HepG2 (cell line): ENCODE data around the gene ARMH4. TPM values are rescaled to one million over a fixed set of nuclear protein-coding genes. Genes with fewer than 3 reads are reported as not detected.

Experiments
- CBX1 ChIP-seq: IDR thresholded peaks from one replicate; pipeline ENCODE4 v1.6.1; 2016; ENCODE audit warnings: antibody characterized with exemption, low read depth
- EZH2 ChIP-seq: conservative IDR thresholded peaks from 2 replicates; pipeline ENCODE4 v1.6.1; 2012; ENCODE audit warnings: mild to moderate bottlenecking, low read depth, low read length, moderate library complexity
- FOXM1 ChIP-seq: sonication (generic); formaldehyde crosslinking; IDR thresholded peaks from 2 replicates; pipeline ENCODE4 v1.5.0; 2020; ENCODE audit warnings: missing genetic modification reagents
- FOXP4 ChIP-seq: sonication (generic); formaldehyde crosslinking; IDR thresholded peaks from 2 replicates; pipeline ENCODE4 v1.4.0; 2020; ENCODE audit warnings: missing genetic modification reagents
- GLI4 ChIP-seq: sonication (generic); formaldehyde crosslinking; IDR thresholded peaks from 2 replicates; pipeline ENCODE4 v1.5.1; 2020; ENCODE audit warnings: missing genetic modification reagents, mild to moderate bottlenecking, moderate library complexity, borderline replicate concordance
- LRRFIP1 ChIP-seq: sonication (generic); formaldehyde crosslinking; conservative IDR thresholded peaks from 2 replicates; pipeline ENCODE4 v1.4.0; 2020; ENCODE audit warnings: missing genetic modification reagents
- MBNL3 ChIP-seq: fragments of 250-450 bp; sonication (Bioruptor Pico); conservative IDR thresholded peaks from 2 replicates; pipeline ENCODE4 v1.8.0; 2022; ENCODE audit warnings: mild to moderate bottlenecking, inconsistent platforms
- MNT ChIP-seq: fragments of 450-650 bp; IDR thresholded peaks from 2 replicates; pipeline ENCODE4 v1.6.1; 2016
- MYNN ChIP-seq: sonication (generic); formaldehyde crosslinking; IDR thresholded peaks from 2 replicates; pipeline ENCODE4 v1.4.0; 2020; ENCODE audit warnings: mild to moderate bottlenecking, low read depth, missing genetic modification reagents
- REXO4 ChIP-seq: sonication (generic); formaldehyde crosslinking; IDR thresholded peaks from 2 replicates; pipeline ENCODE4 v1.8.0; 2022; ENCODE audit warnings: missing genetic modification reagents, mild to moderate bottlenecking, borderline replicate concordance
- TIGD3 ChIP-seq: sonication (generic); formaldehyde crosslinking; IDR thresholded peaks from 2 replicates; pipeline ENCODE4 v1.5.1; 2020; ENCODE audit warnings: mild to moderate bottlenecking, missing genetic modification reagents, borderline replicate concordance
- TP53 ChIP-seq: sonication (generic); formaldehyde crosslinking; conservative IDR thresholded peaks from 2 replicates; pipeline ENCODE4 v1.4.0; 2020; ENCODE audit warnings: missing genetic modification reagents
- TRAFD1 ChIP-seq: sonication (generic); formaldehyde crosslinking; IDR thresholded peaks from 2 replicates; pipeline ENCODE4 v1.5.1; 2020; ENCODE audit warnings: missing genetic modification reagents, mild to moderate bottlenecking, borderline replicate concordance
- ZBTB21 ChIP-seq: sonication (generic); formaldehyde crosslinking; IDR thresholded peaks from 2 replicates; pipeline ENCODE4 v1.4.0; 2020; ENCODE audit warnings: missing genetic modification reagents
- ZFP36 ChIP-seq: fragments of 150-350 bp; IDR thresholded peaks from 2 replicates; pipeline ENCODE4 v1.6.1; 2018; ENCODE audit warnings: borderline replicate concordance, low read length, low read depth; ENCODE audit not compliant: partially characterized antibody
- ZNF205 ChIP-seq: IDR thresholded peaks from 2 replicates; pipeline ENCODE4 v1.6.1; 2018; ENCODE audit warnings: missing biosample characterization, missing genetic modification reagents
- ZNF253 ChIP-seq: sonication (generic); formaldehyde crosslinking; IDR thresholded peaks from 2 replicates; pipeline ENCODE4 v1.8.0; 2022; ENCODE audit warnings: mild to moderate bottlenecking, missing genetic modification reagents, borderline replicate concordance
- ZNF75D ChIP-seq: sonication (generic); formaldehyde crosslinking; IDR thresholded peaks from 2 replicates; pipeline ENCODE4 v1.8.1; 2023; ENCODE audit warnings: missing genetic modification reagents, mild to moderate bottlenecking, borderline replicate concordance
- polyA plus RNA-seq, 8 experiments: library from polyadenylated mRNA; depleted of rRNA in 3 of 8; stranded (reverse) in 7 of 8; unstranded in 1 of 8; fragments of >200 nt; fragmentation: Illumina TruSeq in 4 of 8; extraction: Trizol in 4 of 8; gene quantifications; 2 replicates each; pipeline versions ENCODE4 v1.2.1 to v1.2.3, GENCODE V29; 2011 to 2016; ENCODE audit warnings: low read depth in 4 of 8, missing spikeins in 1 of 8, mixed read lengths in 1 of 8; ENCODE audit not compliant: insufficient read depth in 1 of 8
- total RNA-seq, 5 experiments: library from RNA; depleted of rRNA; stranded (reverse); fragments of >200 nt; fragmentation: Illumina TruSeq; extraction: Trizol; gene quantifications; 2 replicates each; pipeline ENCODE4 v1.2.3, GENCODE V29; 2016; ENCODE audit warnings: low read depth in 1 of 5

ARMH4 gene
- total and polyA plus RNA-seq, 2 of the 13 experiments (the other 11 are each of a cell fraction or from before 2014, with no cell fraction given) = 0.02 to 0.18 TPM

GRCh38 chr14:58199726-58200479 is 47.9 kb upstream of the ARMH4 start, which contains the start of gene ACTR10 (continued):
- TF ChIP-seq REXO4 = no peak
- no peak for TF ChIP-seq TP53 (CRISPR knock-in tag)
- no peak for TF ChIP-seq MBNL3 (CRISPR knock-in tag)
- TF ChIP-seq TRAFD1 = no peak
- no peak for TF ChIP-seq FOXP4
- TF ChIP-seq GLI4 (CRISPR knock-in tag) = no peak
- no peak for TF ChIP-seq FOXM1
- TF ChIP-seq ZNF205 (CRISPR knock-in tag) = no peak
- no peak for TF ChIP-seq ZNF253 (CRISPR knock-in tag)
- TF ChIP-seq ZNF75D (CRISPR knock-in tag) = no peak
- TF ChIP-seq MNT = no peak
- no peak for TF ChIP-seq CBX1
- no peak for TF ChIP-seq ZBTB21
- TF ChIP-seq LRRFIP1 (CRISPR knock-in tag) = no peak
- no peak for TF ChIP-seq EZH2
- TF ChIP-seq MYNN (CRISPR knock-in tag) = no peak
- no peak for TF ChIP-seq ZFP36
- TF ChIP-seq TIGD3 (CRISPR knock-in tag) = no peak
